ENCODE measurements around the gene PRSS8.

Gene PRSS8

GRCh38 chr16:31085873-31086628 is 49.5 kb downstream of the PRSS8 start:
- no peak for DNase-seq (ENCODE audit: low read depth, low spot score)
- no peaks in the 10 kb centered on the region for H3K9me3 ChIP-seq (ENCODE audit: insufficient read depth, low read length)
- peaks cover 4% of the 10 kb centered on the region for H3K4me1 ChIP-seq (ENCODE audit: insufficient read depth, insufficient read length)
- peaks cover 85% of the 10 kb centered on the region for H3K36me3 ChIP-seq (ENCODE audit: insufficient read depth, insufficient read length, low read length)
- no peak for TF ChIP-seq ZNF274 (IDR thresholded peaks at IDR 0.05; ENCODE audit: low read depth, low read length)
- TF ChIP-seq SUZ12 (IDR thresholded peaks at IDR 0.05; ENCODE audit: extremely low read depth, insufficient read depth, insufficient read length) = no peak
- no peak for TF ChIP-seq YY1 (IDR thresholded peaks at IDR 0.05; ENCODE audit: insufficient read depth, insufficient read length)
- no peaks in the 10 kb centered on the region for H3K27me3 ChIP-seq (ENCODE audit: insufficient read depth, insufficient read length)
- H3K4me3 ChIP-seq (ENCODE audit: insufficient read length, low read depth) = no peak overlapping the region
- H3K9ac ChIP-seq (ENCODE audit: insufficient read length, low read depth) = no peak overlapping the region

- H3K36me3 ChIP-seq (ENCODE audit: insufficient read depth, insufficient read length, low read length) = peaks cover 85% of the 10 kb centered on the region
- no peak for TF ChIP-seq ZNF274 (IDR thresholded peaks at IDR 0.05; ENCODE audit: low read depth, low read length)
- TF ChIP-seq SUZ12 (IDR thresholded peaks at IDR 0.05; ENCODE audit: extremely low read depth, insufficient read depth, insufficient read length) = no peak
- TF ChIP-seq YY1 (IDR thresholded peaks at IDR 0.05; ENCODE audit: insufficient read depth, insufficient read length) = no peak
- no peaks in the 10 kb centered on the region for H3K27me3 ChIP-seq (ENCODE audit: insufficient read depth, insufficient read length)
- H3K4me1 ChIP-seq (ENCODE audit: insufficient read depth, insufficient read length) = peaks cover 6% of the 10 kb centered on the region
- no peak for DNase-seq (ENCODE audit: low read depth, low spot score)
- H3K9ac ChIP-seq (ENCODE audit: insufficient read length, low read depth) = no peak overlapping the region
- no peaks in the 10 kb centered on the region for H3K9me3 ChIP-seq (ENCODE audit: insufficient read depth, low read length)
- H3K4me3 ChIP-seq (ENCODE audit: insufficient read length, low read depth) = no peak overlapping the region
Measured at GRCh38 chr16:31085411-31085810, 50.1 kb downstream of the PRSS8 start.

DNA sequence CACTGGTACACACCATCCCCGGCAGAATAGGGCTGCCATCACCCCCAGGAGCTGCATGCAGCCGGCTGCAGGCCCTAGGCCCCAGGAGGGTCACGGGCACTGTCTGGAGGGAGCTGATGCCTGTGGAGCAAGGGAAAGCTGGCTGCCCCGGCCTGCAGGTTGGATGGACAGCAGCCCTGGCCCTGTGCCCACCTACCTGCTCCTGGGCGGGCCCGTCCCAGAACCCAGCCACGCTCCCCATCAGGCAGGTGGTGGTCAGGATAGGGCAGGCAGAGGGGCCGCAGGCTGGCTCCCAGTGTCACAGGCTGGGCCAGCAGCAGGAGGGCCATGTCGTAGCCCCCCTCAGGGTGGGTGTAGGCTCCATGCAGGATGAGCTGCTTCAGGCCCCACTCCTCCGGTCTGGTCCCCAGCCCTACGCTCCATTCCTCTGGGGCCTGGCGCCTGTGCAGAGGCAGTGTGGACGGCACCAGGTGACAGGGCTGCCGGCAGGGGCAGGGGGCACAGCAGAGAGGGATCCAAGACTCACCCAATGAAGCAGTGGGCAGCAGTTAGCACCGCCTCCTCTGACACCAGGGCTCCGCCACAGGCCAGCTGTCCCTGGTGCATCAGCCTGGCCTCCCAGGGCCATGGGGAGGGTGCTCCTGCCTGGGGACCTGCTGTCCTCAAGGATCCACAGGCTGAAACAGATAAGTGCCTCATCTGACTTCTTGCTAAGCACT is 50.8 kb downstream of the PRSS8 start:
- Histone ChIP-seq H3K36me3 (ENCODE audit: insufficient read depth, insufficient read length, low read length) (peaks cover 89% of the 10 kb centered on the region), H3K9me3 (ENCODE audit: insufficient read depth, low read length) (no peaks in the 10 kb centered on the region), H3K27me3 (ENCODE audit: insufficient read depth, insufficient read length) (no peaks in the 10 kb centered on the region), H3K4me1 (ENCODE audit: insufficient read depth, insufficient read length) (peaks cover 11% of the 10 kb centered on the region), H3K4me3 (ENCODE audit: insufficient read length, low read depth) (no peak overlapping the region), H3K9ac (ENCODE audit: insufficient read length, low read depth) (no peak overlapping the region)
- DNase-seq (ENCODE audit: low read depth, low spot score) = no peak
- TF ChIP-seq SUZ12 (IDR thresholded peaks at IDR 0.05; ENCODE audit: extremely low read depth, insufficient read depth, insufficient read length) (no peak), YY1 (IDR thresholded peaks at IDR 0.05; ENCODE audit: insufficient read depth, insufficient read length) (no peak), ZNF274 (IDR thresholded peaks at IDR 0.05; ENCODE audit: low read depth, low read length) (no peak)

DNA sequence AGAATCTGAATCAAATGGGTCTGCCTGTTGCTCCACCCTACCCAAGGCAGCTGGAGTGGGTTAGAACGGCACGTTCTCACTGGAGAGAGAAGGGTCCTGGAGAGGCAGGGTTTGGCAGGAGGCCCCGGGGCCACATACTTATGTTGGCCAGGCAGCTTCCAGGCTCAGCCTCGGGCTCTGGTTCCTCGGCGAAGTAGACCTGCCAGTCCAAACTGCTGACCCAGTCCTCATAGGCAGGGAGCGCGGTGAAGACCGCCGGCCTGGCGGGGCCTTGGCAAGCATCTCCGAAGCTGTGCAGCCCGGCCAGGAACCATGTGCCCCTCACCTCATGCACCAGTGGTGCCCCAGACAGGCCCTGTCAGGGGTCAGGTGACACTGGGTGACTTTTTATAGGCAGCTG is 51.5 kb downstream of the PRSS8 start:
- TF ChIP-seq ZNF274 (IDR thresholded peaks at IDR 0.05; ENCODE audit: low read depth, low read length) = no peak
- TF ChIP-seq YY1 (IDR thresholded peaks at IDR 0.05; ENCODE audit: insufficient read depth, insufficient read length) = no peak
- TF ChIP-seq SUZ12 (IDR thresholded peaks at IDR 0.05; ENCODE audit: extremely low read depth, insufficient read depth, insufficient read length) = no peak
- Histone ChIP-seq H3K9me3 (ENCODE audit: insufficient read depth, low read length) (no peaks in the 10 kb centered on the region), H3K4me1 (ENCODE audit: insufficient read depth, insufficient read length) (peaks cover 11% of the 10 kb centered on the region), H3K4me3 (ENCODE audit: insufficient read length, low read depth) (no peak overlapping the region), H3K36me3 (ENCODE audit: insufficient read depth, insufficient read length, low read length) (peaks cover 92% of the 10 kb centered on the region), H3K27me3 (ENCODE audit: insufficient read depth, insufficient read length) (no peaks in the 10 kb centered on the region), H3K9ac (ENCODE audit: insufficient read length, low read depth) (no peak overlapping the region)
- DNase-seq (ENCODE audit: low read depth, low spot score) = no peak

- no peak for DNase-seq (ENCODE audit: low read depth, low spot score)
- Histone ChIP-seq H3K27me3 (ENCODE audit: insufficient read depth, insufficient read length) (no peaks in the 10 kb centered on the region), H3K4me3 (ENCODE audit: insufficient read length, low read depth) (no peak overlapping the region), H3K4me1 (ENCODE audit: insufficient read depth, insufficient read length) (peaks cover 11% of the 10 kb centered on the region), H3K9ac (ENCODE audit: insufficient read length, low read depth) (no peak overlapping the region), H3K36me3 (ENCODE audit: insufficient read depth, insufficient read length, low read length) (peaks cover 92% of the 10 kb centered on the region), H3K9me3 (ENCODE audit: insufficient read depth, low read length) (no peaks in the 10 kb centered on the region)
- TF ChIP-seq SUZ12 (IDR thresholded peaks at IDR 0.05; ENCODE audit: extremely low read depth, insufficient read depth, insufficient read length) (no peak), YY1 (IDR thresholded peaks at IDR 0.05; ENCODE audit: insufficient read depth, insufficient read length) (no peak), ZNF274 (IDR thresholded peaks at IDR 0.05; ENCODE audit: low read depth, low read length) (no peak)
Measured at GRCh38 chr16:31083556-31083955, 52.0 kb downstream of the PRSS8 start.

DNA sequence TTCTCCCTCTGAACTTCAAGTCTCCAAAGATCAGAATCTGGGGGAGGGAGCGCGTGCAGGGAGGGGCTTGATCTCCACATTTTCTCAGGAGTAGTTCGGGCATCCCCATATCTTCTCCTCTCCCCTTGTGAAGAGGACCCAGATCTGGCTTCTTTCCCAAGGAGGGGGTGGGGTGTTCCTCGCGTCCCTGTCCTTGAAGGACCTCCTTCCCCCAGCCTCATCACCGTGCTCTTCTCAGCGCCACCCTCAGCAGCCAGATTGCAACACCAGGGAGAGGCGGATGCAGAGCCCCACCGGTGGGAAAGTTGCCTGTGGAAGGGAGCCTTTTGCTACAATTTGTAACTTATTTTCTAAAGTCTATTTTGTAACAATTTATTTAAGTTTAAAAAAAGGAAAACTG is 52.4 kb downstream of the PRSS8 start:
- Histone ChIP-seq H3K4me3 (ENCODE audit: insufficient read length, low read depth) (no peak overlapping the region), H3K27me3 (ENCODE audit: insufficient read depth, insufficient read length) (no peaks in the 10 kb centered on the region), H3K36me3 (ENCODE audit: insufficient read depth, insufficient read length, low read length) (peaks cover 92% of the 10 kb centered on the region), H3K9me3 (ENCODE audit: insufficient read depth, low read length) (no peaks in the 10 kb centered on the region), H3K4me1 (ENCODE audit: insufficient read depth, insufficient read length) (peaks cover 11% of the 10 kb centered on the region), H3K9ac (ENCODE audit: insufficient read length, low read depth) (no peak overlapping the region)
- TF ChIP-seq YY1 (IDR thresholded peaks at IDR 0.05; ENCODE audit: insufficient read depth, insufficient read length) (no peak), SUZ12 (IDR thresholded peaks at IDR 0.05; ENCODE audit: extremely low read depth, insufficient read depth, insufficient read length) (no peak), ZNF274 (IDR thresholded peaks at IDR 0.05; ENCODE audit: low read depth, low read length) (no peak)
- DNase-seq (ENCODE audit: low read depth, low spot score) = no peak

DNA sequence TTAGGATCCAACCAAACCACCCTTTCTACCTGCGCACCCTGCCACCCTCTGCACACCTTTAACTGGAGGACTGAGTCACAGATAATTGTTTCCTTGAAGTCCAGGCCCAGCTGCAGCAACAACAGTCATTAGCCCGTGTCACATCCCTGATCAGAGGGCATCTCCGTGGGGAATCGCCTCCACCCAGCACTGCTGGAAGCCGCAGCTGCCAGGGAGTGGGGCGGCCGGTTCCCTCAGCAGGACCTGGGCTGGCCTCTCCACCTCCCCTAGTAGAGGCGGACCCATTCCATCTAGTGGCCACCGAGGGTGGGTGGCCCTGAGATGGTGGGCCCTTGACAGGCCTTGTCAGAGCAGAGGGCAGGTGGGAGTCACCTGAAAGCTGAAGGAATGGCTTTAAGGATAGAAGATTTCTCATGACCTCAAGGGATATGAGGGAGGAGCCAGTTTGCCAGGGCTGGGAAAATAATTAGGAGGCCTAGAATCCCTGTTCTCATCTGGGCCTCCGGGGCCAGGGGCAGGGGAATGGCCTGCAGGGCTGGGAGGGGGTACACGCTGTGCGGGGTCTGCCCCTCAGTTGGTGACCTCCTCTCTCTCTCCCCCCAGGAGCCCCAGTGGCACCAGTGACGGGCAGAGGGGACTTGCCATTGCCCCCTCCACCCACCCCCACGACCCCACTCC is 53.0 kb downstream of the PRSS8 start:
- TF ChIP-seq ZNF274 (IDR thresholded peaks at IDR 0.05; ENCODE audit: low read depth, low read length) = no peak
- no peak for TF ChIP-seq YY1 (IDR thresholded peaks at IDR 0.05; ENCODE audit: insufficient read depth, insufficient read length)
- no peak for TF ChIP-seq SUZ12 (IDR thresholded peaks at IDR 0.05; ENCODE audit: extremely low read depth, insufficient read depth, insufficient read length)
- no peak overlapping the region for H3K9ac ChIP-seq (ENCODE audit: insufficient read length, low read depth)
- no peaks in the 10 kb centered on the region for H3K9me3 ChIP-seq (ENCODE audit: insufficient read depth, low read length)
- no peak for DNase-seq (ENCODE audit: low read depth, low spot score)
- H3K4me3 ChIP-seq (ENCODE audit: insufficient read length, low read depth) = no peak overlapping the region
- H3K36me3 ChIP-seq (ENCODE audit: insufficient read depth, insufficient read length, low read length) = peaks cover 92% of the 10 kb centered on the region
- H3K27me3 ChIP-seq (ENCODE audit: insufficient read depth, insufficient read length) = no peaks in the 10 kb centered on the region
- peaks cover 11% of the 10 kb centered on the region for H3K4me1 ChIP-seq (ENCODE audit: insufficient read depth, insufficient read length)
